ENCODE data around the gene SLC26A4. TPM values are rescaled to one million over a fixed set of nuclear protein-coding genes. Genes with fewer than 3 reads are reported as not detected.

SLC26A4 gene
- total and polyA plus RNA-seq, 10 of the 15 experiments (the other 5 are each of a cell fraction or from before 2014, with no cell fraction given) = 0.01 to 0.18 (median 0.08) TPM; not detected in 5

- ChIA-PET RAD21 (ENCODE audit: unreplicated experiment) (no interaction called here), SMC1A (ENCODE audit: uncharacterized antibody, unreplicated experiment) (no interaction called here), CTCF (interaction anchor here (0.6 kb wide), 1 partner anchor 314 kb away, joined by 3 read pairs; no protein-coding TSS in a partner anchor), POLR2A (no interaction called here)
- no peaks in the 10 kb centered on the region for H3K79me2 ChIP-seq (ENCODE audit: control insufficient read depth, insufficient read depth, low read length)
- no TSS peak for BruUV-seq (replicated peaks)
- H3K9me3 ChIP-seq (replicated peaks; ENCODE audit: control insufficient read depth, insufficient read depth, low read length) = no peaks in the 10 kb centered on the region
- H3K36me3 ChIP-seq (ENCODE audit: control insufficient read depth in 2 of 2, insufficient read depth in 2 of 2, low read length in 1 of 2) = no peaks in the 10 kb centered on the region
- 82% methylated on average over 7 of the region's 7 CpGs for WGBS (ENCODE audit: insufficient coverage, insufficient replicate concordance, low lambda C conversion rate, missing lambda C conversion rate)
- no peaks in the 10 kb centered on the region; the same call in 1 of the 2 replicates for H4K20me1 ChIP-seq (ENCODE audit: control insufficient read depth, insufficient read depth)
- in situ Hi-C loops (cut with MboI) = no loop called here
- H3K9ac ChIP-seq (ENCODE audit: control insufficient read depth, insufficient read depth, low read length) = no peak overlapping the region
- FAIRE-seq = no peak
- intact Hi-C loops (cut with micrococcal nuclease; ENCODE audit: unreplicated experiment) = no loop called here
- no peak overlapping the region for H3K4me3 ChIP-seq
- no peak for ATAC-seq
- H2AFZ ChIP-seq (ENCODE audit: control insufficient read depth, low read depth, low read length) = no peak overlapping the region
- no peaks in the 10 kb centered on the region for H3K4me1 ChIP-seq (ENCODE audit: control insufficient read depth, insufficient read depth, low read length)
- DNase-seq (ENCODE audit: low read depth, low spot score) = no peak
- no peak overlapping the region for H3K27ac ChIP-seq (ENCODE audit: control insufficient read depth, insufficient read depth)
- H3K27me3 ChIP-seq (replicated peaks in 1 of 2; ENCODE audit: control insufficient read depth in 2 of 2, insufficient read depth in 2 of 2, low read length in 1 of 2) = peaks cover 2 to 3% of the 10 kb centered on the region in 2 experiments; a peak in 3 of 4 replicates
- no peak overlapping the region for H3K4me2 ChIP-seq (ENCODE audit: control insufficient read depth, insufficient read depth)
- TF ChIP-seq GATAD2B (conservative IDR thresholded peaks at IDR 0.05; ENCODE audit: low read depth) = no peak
- TF ChIP-seq YY1 (IDR thresholded peaks at IDR 0.05; ENCODE audit: low read depth, low read length) = no peak
- TF ChIP-seq E2F4 (IDR thresholded peaks at IDR 0.05; ENCODE audit: low read depth, low read length) = no peak
- no peak for TF ChIP-seq STAT1 (conservative IDR thresholded peaks at IDR 0.05)
- TF ChIP-seq USF1 (IDR thresholded peaks at IDR 0.05; ENCODE audit: borderline replicate concordance, extremely low read length, insufficient read depth, low read depth, low read length) = no peak
- no peak for TF ChIP-seq SP1 (IDR thresholded peaks at IDR 0.05; ENCODE audit: low read depth, low read length)
- no peak for TF ChIP-seq SIN3A (IDR thresholded peaks at IDR 0.05; ENCODE audit: low read depth, low read length)
- TF ChIP-seq SRF (IDR thresholded peaks at IDR 0.05; ENCODE audit: low read depth in 2 of 2, low read length in 2 of 2) = no peak
- no peak for TF ChIP-seq IRF5 (IDR thresholded peaks at IDR 0.05; ENCODE audit: borderline replicate concordance)
- TF ChIP-seq IKZF1 (conservative IDR thresholded peaks at IDR 0.05) = no peak
- TF ChIP-seq IRF3 (IDR thresholded peaks at IDR 0.05) = no peak
- TF ChIP-seq E4F1 (IDR thresholded peaks at IDR 0.05; ENCODE audit: borderline replicate concordance, partially characterized antibody) = no peak
- no peak for TF ChIP-seq RCOR1 (conservative IDR thresholded peaks at IDR 0.05; ENCODE audit: low read depth, low read length)
- no peak for TF ChIP-seq NR2F1 (conservative IDR thresholded peaks at IDR 0.05)
- TF ChIP-seq RAD51 (IDR thresholded peaks at IDR 0.05) = no peak
These were observed 29.5 kb downstream of the SLC26A4 start for GRCh38 chr7:107690084-107690483.
